GM12878 (cell line): ENCODE data around the gene PAX3. TPM values are rescaled to one million over a fixed set of nuclear protein-coding genes. Genes with fewer than 3 reads are reported as not detected.
A peak's percentile ranks its signal among the peaks of the same experiment; 100 is the strongest.

Source experiments
- ATAC-seq: fragments of 200-7000 bp; cut with Tn5 transposase; 3 replicates; pipeline ENCODE4 v1.9.1; 2020; ENCODE audit warnings: mild to moderate bottlenecking, moderate library complexity
- BruUV-seq: library from RNA; stranded (reverse); fragments of 400-500 nt; replicated peaks from 2 replicates; lab custom pipeline; 2021; lab: Mats Ljungman, UMichigan
- CTCF ChIA-PET: fragments of 300-600 bp; sonication (Branson Sonifier 250); formaldehyde crosslinking; extraction: SDS; loops from one replicate; lab custom pipeline; 2021; ENCODE audit warnings: inconsistent platforms; lab: Yijun Ruan, JAX
- POLR2A ChIA-PET: fragments of 350-600 bp; formaldehyde crosslinking; extraction: SDS; loops from one replicate; lab custom pipeline; 2021; ENCODE audit warnings: inconsistent platforms; lab: Charles Lee
- RAD21 ChIA-PET: fragments of 300-600 bp; sonication (Branson Sonifier 250); formaldehyde crosslinking; loops from one replicate; lab custom pipeline; 2023; ENCODE audit warnings: antibody characterized with exemption; ENCODE audit not compliant: unreplicated experiment; lab: Charles Lee
- SMC1A ChIA-PET: fragments of 300-600 bp; sonication (Branson Sonifier 250); formaldehyde crosslinking; loops from one replicate; lab custom pipeline; 2023; ENCODE audit not compliant: unreplicated experiment, uncharacterized antibody; lab: Charles Lee
- DNase-seq: peaks from one replicate; pipeline ENCODE4 v3.0.0-alpha.2; 2011; ENCODE audit warnings: low read depth, low spot score
- FAIRE-seq: peaks from 3 replicates; lab custom pipeline; 2011; peaks lifted over from hg19 to GRCh38; lab: Jason Lieb, UNC
- H2AFZ ChIP-seq: 2 replicates; pipeline ENCODE4 v1.6.0; 2011; ENCODE audit warnings: low read depth, low read length, control low read depth; ENCODE audit not compliant: control insufficient read depth
- H3K27ac ChIP-seq: 2 replicates; pipeline ENCODE4 v1.5.1; 2011; ENCODE audit warnings: control low read depth; ENCODE audit not compliant: control insufficient read depth, insufficient read depth
- H3K27me3 ChIP-seq, 2 experiments: replicated peaks in 1 of 2; 2 replicates each; pipeline versions ENCODE4 v1.6.0 to v1.6.1; 2011; ENCODE audit warnings: low read length in 1 of 2; ENCODE audit not compliant: control insufficient read depth in 2 of 2, insufficient read depth in 2 of 2
- H3K36me3 ChIP-seq, 2 experiments: 2 replicates each; pipeline ENCODE4 v1.5.1; 2011; ENCODE audit warnings: low read length in 1 of 2; ENCODE audit not compliant: control insufficient read depth in 2 of 2, insufficient read depth in 2 of 2
- H3K4me1 ChIP-seq: 2 replicates; pipeline ENCODE4 v1.6.1; 2011; ENCODE audit warnings: mild to moderate bottlenecking, low read length, moderate library complexity, mixed read lengths; ENCODE audit not compliant: control insufficient read depth, insufficient read depth
- H3K4me2 ChIP-seq: 2 replicates; pipeline ENCODE4 v1.6.0; 2011; ENCODE audit warnings: control low read depth; ENCODE audit not compliant: control insufficient read depth, insufficient read depth
- H3K4me3 ChIP-seq: fragments of 200-600 bp; sonication (generic); 2 replicates; pipeline ENCODE4 v1.5.1; 2016
- H3K79me2 ChIP-seq: 2 replicates; pipeline ENCODE4 v1.6.0; 2011; ENCODE audit warnings: low read length; ENCODE audit not compliant: control insufficient read depth, insufficient read depth
- H3K9ac ChIP-seq: 2 replicates; pipeline ENCODE4 v1.8.0; 2011; ENCODE audit warnings: low read length, control low read depth, mixed read lengths; ENCODE audit not compliant: control insufficient read depth, insufficient read depth
- H3K9me3 ChIP-seq: replicated peaks from 3 replicates; pipeline ENCODE4 v1.5.1; 2011; ENCODE audit warnings: mild to moderate bottlenecking, low read length; ENCODE audit not compliant: control insufficient read depth, insufficient read depth
- H4K20me1 ChIP-seq: 2 replicates; pipeline ENCODE4 v1.6.0; 2011; ENCODE audit not compliant: control insufficient read depth, insufficient read depth
- CEBPB ChIP-seq, 2 experiments: fragments of 150-350 bp in 1 of 2; IDR thresholded peaks; 2 replicates each; pipeline ENCODE4 v1.6.1; 2012 to 2014; ENCODE audit warnings: low read depth in 2 of 2, low read length in 2 of 2, borderline replicate concordance in 1 of 2, inconsistent platforms in 1 of 2
- LARP7 ChIP-seq: fragments of 450-650 bp; IDR thresholded peaks from 2 replicates; pipeline ENCODE4 v1.6.1; 2017; ENCODE audit warnings: mild to moderate bottlenecking
- SREBF1 ChIP-seq: IDR thresholded peaks from 2 replicates; pipeline ENCODE4 v1.6.1; 2012; ENCODE audit warnings: mild to moderate bottlenecking, low read length
- SUZ12 ChIP-seq: fragments of 200-600 bp; sonication (generic); IDR thresholded peaks from one replicate; pipeline ENCODE4 v1.6.1; 2018; ENCODE audit warnings: antibody characterized with exemption, mild to moderate bottlenecking; ENCODE audit not compliant: unreplicated experiment
- TBL1XR1 ChIP-seq: IDR thresholded peaks from 2 replicates; pipeline ENCODE4 v1.6.1; 2012; ENCODE audit warnings: low read depth, low read length, improper control_type of control experiment
- ZZZ3 ChIP-seq: IDR thresholded peaks from 2 replicates; pipeline ENCODE4 v1.6.1; 2011; ENCODE audit warnings: low read depth; ENCODE audit not compliant: control insufficient read depth, insufficient read length
- WGBS: methylation state at CpG from one replicate; pipeline ENCODE4 v1.1.6; 2016; ENCODE audit warnings: low lambda C conversion rate; ENCODE audit not compliant: insufficient replicate concordance, insufficient coverage; ENCODE audit errors: missing lambda C conversion rate; 5-methylcytosine and 5-hydroxymethylcytosine counted together
- in situ Hi-C: fragments of 300-500 bp; cut with MboI; formaldehyde crosslinking; loops from 9 replicates; pipeline ENCODE4 v1.14.3; 2018; ENCODE audit warnings: mixed read lengths
- intact Hi-C: fragments of 100-400 bp; cut with micrococcal nuclease; formaldehyde crosslinking; loops from one replicate; pipeline ENCODE4 v1.14.2; 2022; ENCODE audit not compliant: unreplicated experiment
- polyA plus RNA-seq, 11 experiments: library from polyadenylated mRNA; depleted of rRNA in 4 of 11; unstranded in 6 of 11; stranded (reverse) in 5 of 11; fragments of >200 nt; fragmentation: Nextera tagmentation in 4 of 11; fragmentation: Illumina TruSeq in 1 of 11; extraction: Ambion mirVana in 4 of 11; extraction: Trizol in 1 of 11; gene quantifications; 1 replicate in 1 of 11; 2 replicates in 10 of 11; pipeline versions ENCODE4 v1.2.1 to v1.2.3, GENCODE V29; 2011 to 2016; ENCODE audit warnings: inconsistent platforms in 2 of 11, missing spikeins in 2 of 11, low read depth in 1 of 11
- total RNA-seq, 4 experiments: library from RNA; depleted of rRNA in 3 of 4; stranded (reverse); fragments of >200 nt in 3 of 4; fragmentation: Illumina TruSeq in 1 of 4; extraction: Trizol in 1 of 4; gene quantifications; 2 replicates each; pipeline versions ENCODE4 v1.2.1 to v1.2.3, GENCODE V29; 2013 to 2021
- TF ChIP-seq, protein P1 (sequence below): IDR thresholded peaks from 2 replicates; pipeline ENCODE4 v1.6.1; 2011; ENCODE audit warnings: mild to moderate bottlenecking, low read depth, low read length, moderate library complexity; ENCODE audit not compliant: insufficient replicate concordance
- TF ChIP-seq, protein P2 (sequence below): fragments of 450-650 bp; formaldehyde crosslinking; IDR thresholded peaks from 2 replicates; pipeline ENCODE4 v1.4.0; 2022; ENCODE audit warnings: mild to moderate bottlenecking, moderate library complexity
- TF ChIP-seq, protein P3 (sequence below): fragments of 450-650 bp; IDR thresholded peaks from 2 replicates; pipeline ENCODE4 v1.6.1; 2016; ENCODE audit warnings: mild to moderate bottlenecking

Gene PAX3
- total and polyA plus RNA-seq, 10 of the 15 experiments (the other 5 are each of a cell fraction or from before 2014, with no cell fraction given): not detected

DNA sequence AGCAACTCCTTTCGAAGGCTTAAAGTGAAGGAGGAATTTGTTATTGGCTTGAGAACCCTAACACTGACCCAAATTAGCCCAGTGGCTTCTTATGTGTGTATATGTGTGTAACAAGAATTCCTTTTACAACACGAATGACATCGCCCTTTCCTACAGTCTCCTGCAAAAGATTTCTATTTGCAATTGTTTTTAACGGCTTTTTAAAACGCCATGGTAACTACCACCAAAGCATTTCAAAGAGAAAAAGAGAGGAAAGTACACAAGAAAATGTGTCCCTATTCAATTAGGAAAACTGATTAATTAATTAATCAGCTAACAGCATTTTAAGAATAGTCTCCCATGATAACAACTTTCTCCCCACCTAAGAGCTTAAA is 58.1 kb downstream of the PAX3 start:
- Histone ChIP-seq H3K36me3 (no peaks in the 10 kb centered on the region), H3K27me3 (peaks cover 4 to 13% of the 10 kb centered on the region in 2 experiments), H3K9ac (no peak overlapping the region), H3K9me3 (no peaks in the 10 kb centered on the region), H3K4me1 (no peaks in the 10 kb centered on the region), H3K27ac (no peak overlapping the region), H3K4me3 (no peak overlapping the region), H4K20me1 (no peaks in the 10 kb centered on the region), H3K79me2 (no peaks in the 10 kb centered on the region), H3K4me2 (no peak overlapping the region), H2AFZ (no peak overlapping the region)
- TF ChIP-seq SREBF1 (no peak), CEBPB (IDR thresholded peaks at IDR 0.05; ENCODE audit: borderline replicate concordance in 1 of 2, low read depth in 2 of 2, low read length in 2 of 2) (no peak), LARP7 (no peak), ZZZ3 (no peak)
- TF ChIP-seq, protein P1, sequence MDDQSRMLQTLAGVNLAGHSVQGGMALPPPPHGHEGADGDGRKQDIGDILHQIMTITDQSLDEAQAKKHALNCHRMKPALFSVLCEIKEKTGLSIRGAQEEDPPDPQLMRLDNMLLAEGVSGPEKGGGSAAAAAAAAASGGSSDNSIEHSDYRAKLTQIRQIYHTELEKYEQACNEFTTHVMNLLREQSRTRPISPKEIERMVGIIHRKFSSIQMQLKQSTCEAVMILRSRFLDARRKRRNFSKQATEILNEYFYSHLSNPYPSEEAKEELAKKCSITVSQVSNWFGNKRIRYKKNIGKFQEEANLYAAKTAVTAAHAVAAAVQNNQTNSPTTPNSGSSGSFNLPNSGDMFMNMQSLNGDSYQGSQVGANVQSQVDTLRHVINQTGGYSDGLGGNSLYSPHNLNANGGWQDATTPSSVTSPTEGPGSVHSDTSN: no peak
- ChIA-PET SMC1A (no interaction called here), POLR2A (no interaction called here), CTCF (no interaction called here), RAD21 (no interaction called here)
- intact Hi-C loops (no loop called here), in situ Hi-C loops (no loop called here)
- no peak for FAIRE-seq
- no peak for ATAC-seq
- no TSS peak for BruUV-seq
- DNase-seq: no peak
- 3% methylated on average over 5 of the region's 5 CpGs for WGBS

DNA sequence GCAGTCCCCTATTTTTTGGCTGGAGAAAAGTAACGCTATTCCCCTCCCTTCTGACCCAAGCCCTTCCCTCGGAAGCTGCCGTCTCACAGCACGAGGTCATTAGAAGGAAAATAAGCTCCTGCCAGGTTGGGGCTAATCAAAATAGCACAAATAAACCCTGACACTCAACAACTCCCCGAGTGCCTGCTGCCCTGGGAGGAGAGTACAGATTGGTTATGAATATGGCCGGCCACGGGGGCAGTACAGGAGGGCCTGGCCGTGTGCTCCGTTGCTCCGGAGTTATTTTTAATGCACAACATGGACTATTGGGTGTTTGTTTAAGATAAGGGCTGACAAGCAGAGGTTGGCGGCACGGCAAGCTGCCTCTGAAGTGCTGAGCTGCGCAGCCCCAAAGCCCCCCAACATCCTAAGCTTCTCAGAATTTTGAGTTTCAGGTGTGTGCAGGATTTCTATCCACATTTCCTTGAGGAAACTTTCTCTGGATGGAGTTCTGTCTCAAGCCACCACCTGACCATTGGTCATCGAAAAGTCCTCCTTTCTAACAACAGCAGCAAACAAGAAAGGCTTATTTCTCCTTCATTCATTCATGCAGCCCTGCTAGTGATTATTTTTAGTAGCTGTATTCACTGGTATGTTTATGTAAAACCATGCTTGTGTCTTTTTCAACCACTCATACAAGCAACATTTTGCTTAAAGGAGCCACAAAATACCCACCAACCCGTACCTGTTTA is 58.7 kb downstream of the PAX3 start:
- Histone ChIP-seq H3K9ac (no peak overlapping the region), H3K4me2 (no peak overlapping the region), H3K27ac (no peak overlapping the region), H3K4me1 (no peaks in the 10 kb centered on the region), H3K9me3 (no peaks in the 10 kb centered on the region), H3K36me3 (no peaks in the 10 kb centered on the region), H3K27me3 (peaks cover 4 to 13% of the 10 kb centered on the region in 2 experiments), H2AFZ (no peak overlapping the region), H4K20me1 (no peaks in the 10 kb centered on the region), H3K4me3 (no peak overlapping the region), H3K79me2 (no peaks in the 10 kb centered on the region)
- FAIRE-seq (no peak), ATAC-seq (no peak), DNase-seq (no peak)
- in situ Hi-C loops (no loop called here), intact Hi-C loops (no loop called here)
- ChIA-PET SMC1A (interaction anchor here (1.2 kb wide), 1 partner anchor 363 kb away, joined by 3 read pairs; no protein-coding TSS in a partner anchor), RAD21 (interaction anchor here (0.7 kb wide), 1 partner anchor 354 kb away, joined by 3 read pairs; no protein-coding TSS in a partner anchor), CTCF (interaction anchor here (0.9 kb wide), 1 partner anchor 22 kb away, joined by 3 read pairs; no protein-coding TSS in a partner anchor), POLR2A (no interaction called here)
- BruUV-seq: no TSS peak
- 8% methylated on average over 15 of the region's 15 CpGs for WGBS
- TF ChIP-seq, protein P2, sequence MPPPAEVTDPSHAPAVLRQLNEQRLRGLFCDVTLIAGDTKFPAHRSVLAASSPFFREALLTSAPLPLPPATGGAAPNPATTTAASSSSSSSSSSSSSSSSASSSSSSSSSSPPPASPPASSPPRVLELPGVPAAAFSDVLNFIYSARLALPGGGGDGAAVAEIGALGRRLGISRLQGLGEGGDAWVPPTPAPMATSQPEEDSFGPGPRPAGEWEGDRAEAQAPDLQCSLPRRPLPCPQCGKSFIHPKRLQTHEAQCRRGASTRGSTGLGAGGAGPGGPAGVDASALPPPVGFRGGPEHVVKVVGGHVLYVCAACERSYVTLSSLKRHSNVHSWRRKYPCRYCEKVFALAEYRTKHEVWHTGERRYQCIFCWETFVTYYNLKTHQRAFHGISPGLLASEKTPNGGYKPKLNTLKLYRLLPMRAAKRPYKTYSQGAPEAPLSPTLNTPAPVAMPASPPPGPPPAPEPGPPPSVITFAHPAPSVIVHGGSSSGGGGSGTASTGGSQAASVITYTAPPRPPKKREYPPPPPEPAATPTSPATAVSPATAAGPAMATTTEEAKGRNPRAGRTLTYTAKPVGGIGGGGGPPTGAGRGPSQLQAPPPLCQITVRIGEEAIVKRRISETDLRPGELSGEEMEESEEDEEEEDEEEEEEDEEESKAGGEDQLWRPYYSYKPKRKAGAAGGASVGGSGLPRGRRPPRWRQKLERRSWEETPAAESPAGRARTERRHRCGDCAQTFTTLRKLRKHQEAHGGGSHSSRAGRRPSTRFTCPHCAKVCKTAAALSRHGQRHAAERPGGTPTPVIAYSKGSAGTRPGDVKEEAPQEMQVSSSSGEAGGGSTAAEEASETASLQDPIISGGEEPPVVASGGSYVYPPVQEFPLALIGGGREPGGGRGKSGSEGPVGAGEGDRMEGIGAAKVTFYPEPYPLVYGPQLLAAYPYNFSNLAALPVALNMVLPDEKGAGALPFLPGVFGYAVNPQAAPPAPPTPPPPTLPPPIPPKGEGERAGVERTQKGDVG: no peak
- TF ChIP-seq, protein P3, sequence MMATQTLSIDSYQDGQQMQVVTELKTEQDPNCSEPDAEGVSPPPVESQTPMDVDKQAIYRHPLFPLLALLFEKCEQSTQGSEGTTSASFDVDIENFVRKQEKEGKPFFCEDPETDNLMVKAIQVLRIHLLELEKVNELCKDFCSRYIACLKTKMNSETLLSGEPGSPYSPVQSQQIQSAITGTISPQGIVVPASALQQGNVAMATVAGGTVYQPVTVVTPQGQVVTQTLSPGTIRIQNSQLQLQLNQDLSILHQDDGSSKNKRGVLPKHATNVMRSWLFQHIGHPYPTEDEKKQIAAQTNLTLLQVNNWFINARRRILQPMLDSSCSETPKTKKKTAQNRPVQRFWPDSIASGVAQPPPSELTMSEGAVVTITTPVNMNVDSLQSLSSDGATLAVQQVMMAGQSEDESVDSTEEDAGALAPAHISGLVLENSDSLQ: no peak
- TF ChIP-seq TBL1XR1 (no peak), SUZ12 (peak; percentile 39)
